SKM-1 treated with dmso at 0.1 percent for 144 hours (cell line): ENCODE measurements around the gene CLASP1.
"Not testable (repeated sequence)": the region's sequence is repeated elsewhere in the genome, so short reads cannot be mapped to it uniquely, and the experiment has no call there.

Experiments used
- DNase-seq: peaks from one replicate; lab custom pipeline; 2025; ENCODE audit not compliant: unreplicated experiment; lab: John Stamatoyannopoulos, UW

The CLASP1 gene

DNA sequence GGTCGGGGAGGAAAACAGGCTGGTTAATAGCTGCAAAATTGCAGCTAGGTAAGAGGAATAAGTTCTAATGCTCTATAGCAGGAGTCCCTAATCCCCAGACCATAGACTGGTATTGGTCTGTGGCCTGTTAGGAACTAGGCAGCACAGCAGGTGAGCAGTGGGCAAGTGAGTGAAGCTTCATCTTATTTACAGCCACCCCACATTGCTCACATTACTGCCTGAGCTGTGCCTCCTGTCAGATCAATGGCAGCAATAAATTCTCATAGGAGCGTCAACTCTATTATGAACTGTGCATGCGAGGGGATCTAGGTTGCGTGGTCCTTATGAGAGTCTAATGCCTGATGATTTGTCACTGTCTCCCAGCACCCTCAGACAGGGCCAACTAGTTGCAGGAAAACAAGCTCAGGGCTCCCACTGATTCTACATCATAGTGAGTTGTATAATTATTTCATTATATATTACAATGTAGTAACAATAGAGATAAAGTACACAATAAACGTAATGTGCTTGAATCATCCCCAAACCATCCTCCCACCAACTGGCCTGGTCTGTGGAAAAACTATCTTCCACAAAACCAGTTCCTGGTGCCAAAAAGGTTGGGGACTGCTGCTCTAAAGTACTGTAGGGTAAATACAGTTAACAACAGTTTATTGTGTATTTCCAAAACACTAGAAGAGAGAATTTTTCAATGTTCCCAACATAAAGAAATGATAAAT lies 272.6 kb downstream of the CLASP1 start:
- DNase-seq = no peak

DNA sequence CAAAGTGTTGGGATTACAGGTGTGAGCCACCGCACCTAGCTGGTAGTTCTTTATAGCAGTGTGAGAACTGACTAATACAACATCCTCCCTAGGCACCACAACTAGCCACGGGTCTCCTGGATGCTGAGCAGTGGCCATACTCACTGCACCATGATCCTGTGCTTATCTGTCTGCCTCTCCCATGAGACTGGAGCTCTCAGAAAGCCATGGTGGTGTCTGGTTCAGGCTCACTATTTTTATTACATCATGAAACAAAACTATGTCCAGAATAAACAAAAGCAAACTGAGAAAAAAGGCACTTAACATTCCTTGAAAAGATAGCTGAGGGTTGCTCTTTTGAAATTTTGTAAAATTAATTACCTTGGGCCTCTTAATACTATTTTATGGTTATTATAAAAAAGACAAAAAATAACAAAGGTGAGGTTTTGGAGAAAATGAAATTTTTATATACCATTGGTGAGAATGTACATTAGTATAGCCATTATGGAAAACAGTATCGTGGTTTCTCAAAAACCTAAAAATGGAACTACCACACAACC lies 273.6 kb downstream of the CLASP1 start:
- no peak for DNase-seq

- not testable (repeated sequence) for DNase-seq
These were observed 274.7 kb downstream of the CLASP1 start for GRCh38 chr2:121374412-121375075.

- peak; percentile 1 for DNase-seq
These were observed 276.4 kb downstream of the CLASP1 start for GRCh38 chr2:121372721-121373353.

DNA sequence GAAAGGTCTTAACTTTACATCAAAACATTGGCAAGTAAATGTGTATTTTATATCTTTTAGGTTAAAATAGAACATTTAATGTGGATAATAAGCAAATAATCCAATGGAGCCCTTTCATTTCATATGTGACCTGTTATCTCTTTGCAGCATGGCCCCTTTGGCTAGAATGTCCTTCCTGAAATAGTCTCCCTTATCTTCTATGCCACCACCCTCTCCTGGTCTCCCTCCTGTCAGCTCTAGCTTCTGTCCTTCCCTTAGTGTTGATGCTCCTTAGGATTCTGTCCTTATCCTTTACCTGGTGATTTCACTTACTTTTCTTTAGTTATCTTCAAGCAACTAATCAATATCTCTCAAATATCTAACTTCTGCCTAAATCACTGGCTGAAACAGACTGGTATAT lies 277.2 kb downstream of the CLASP1 start:
- DNase-seq = no peak

DNA sequence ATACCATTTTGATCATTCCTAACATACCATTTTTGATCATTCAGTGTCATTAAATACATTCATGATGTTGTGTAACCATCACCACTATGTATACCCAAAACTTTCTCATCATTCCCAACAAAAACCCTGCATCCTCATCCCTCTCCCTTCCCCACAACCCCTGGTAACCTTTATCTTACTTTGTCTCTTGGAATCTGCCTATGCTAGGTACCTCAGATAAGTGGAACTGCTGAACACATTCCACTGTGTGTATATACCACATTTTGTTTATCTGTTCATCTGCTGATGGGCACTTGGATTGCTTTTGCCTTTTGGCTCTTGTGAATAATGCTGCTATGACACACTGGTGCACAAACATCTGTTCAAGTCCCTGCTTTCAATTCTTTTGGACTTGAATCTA lies 280.4 kb downstream of the CLASP1 start:
- no peak for DNase-seq

DNA sequence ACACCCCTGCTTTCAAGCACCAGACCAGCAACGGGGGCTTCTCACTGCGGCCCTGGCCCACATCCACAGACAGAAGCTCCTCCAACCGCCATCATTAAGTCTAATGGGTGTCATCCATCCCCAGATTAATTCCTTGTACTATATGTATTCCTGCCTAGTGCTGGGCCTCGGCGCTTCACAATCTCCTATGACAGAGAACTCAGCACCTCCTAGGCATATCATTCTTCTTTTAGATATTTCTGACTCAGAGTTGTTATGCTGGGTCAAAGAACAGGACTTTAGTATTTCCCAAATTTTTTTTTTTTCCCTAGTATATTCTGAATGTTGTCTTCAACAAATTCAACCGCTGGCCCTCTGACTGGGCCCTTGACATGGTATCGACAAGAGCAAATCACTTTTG lies 281.1 kb downstream of the CLASP1 start:
- DNase-seq = no peak

- DNase-seq = no peak
These were observed 281.9 kb downstream of the CLASP1 start for GRCh38 chr2:121367246-121367900.

GRCh38 chr2:121366040-121366439 lies 283.2 kb downstream of the CLASP1 start:
- no peak for DNase-seq

GRCh38 chr2:121365061-121365460 lies 284.2 kb downstream of the CLASP1 start:
- no peak for DNase-seq

GRCh38 chr2:121363632-121364420 lies 285.4 kb downstream of the CLASP1 start:
- no peak for DNase-seq

DNA sequence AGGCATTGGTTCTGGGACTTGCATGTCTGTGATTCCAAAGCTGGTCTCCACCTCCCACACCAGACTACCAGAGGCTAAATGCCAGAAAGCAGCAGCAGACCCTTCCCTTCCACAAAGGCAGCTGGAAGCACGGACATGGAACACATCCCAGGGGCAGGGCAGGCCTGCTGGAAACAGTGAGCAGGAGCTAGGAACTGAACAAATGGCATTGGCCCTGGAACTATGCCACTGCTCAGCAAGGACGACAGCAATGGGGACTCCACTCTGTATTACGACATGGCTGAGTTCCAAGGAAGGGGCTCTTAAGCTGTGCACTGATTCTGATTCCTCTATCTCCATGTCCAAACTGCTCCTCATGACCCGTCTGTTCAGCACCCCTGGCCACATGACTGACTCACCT lies 286.5 kb downstream of the CLASP1 start:
- no peak for DNase-seq

- no peak for DNase-seq
These were observed 287.0 kb downstream of the CLASP1 start for GRCh38 chr2:121362226-121362625.

DNA sequence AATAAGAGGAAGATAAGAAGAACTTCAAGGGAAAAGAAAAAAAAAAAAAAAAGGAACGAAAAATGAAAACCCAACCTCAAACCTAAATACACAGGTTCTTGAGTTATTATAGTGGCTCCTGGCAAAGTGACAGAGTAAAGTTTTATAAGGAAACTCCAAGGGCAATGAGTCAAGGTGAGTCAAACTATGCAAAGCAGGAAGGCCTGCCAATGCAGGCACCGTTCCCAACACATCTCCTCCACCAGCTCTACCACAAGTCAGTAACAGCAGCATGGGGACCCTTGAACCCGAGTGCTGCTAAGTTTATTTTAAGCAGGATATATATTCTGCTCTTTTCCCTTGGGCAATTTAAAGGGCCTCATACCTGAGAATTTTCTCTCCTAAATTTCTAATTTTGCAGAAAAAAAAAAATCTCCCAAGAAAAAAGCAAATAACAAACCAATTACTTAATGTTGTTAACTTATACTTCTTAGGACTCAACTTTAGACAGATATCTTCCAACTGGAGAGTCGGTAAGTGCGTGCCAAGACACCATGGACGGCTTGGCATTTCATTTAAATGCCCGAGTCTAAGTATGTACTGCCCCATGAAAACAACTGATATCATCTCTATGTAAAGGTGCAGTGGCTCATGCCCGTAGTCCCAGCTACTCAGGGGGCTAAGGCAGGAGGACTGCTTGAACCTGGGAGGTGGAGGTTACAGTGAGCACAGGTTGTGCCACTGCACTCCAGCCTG lies 288.5 kb downstream of the CLASP1 start:
- no peak for DNase-seq

DNA sequence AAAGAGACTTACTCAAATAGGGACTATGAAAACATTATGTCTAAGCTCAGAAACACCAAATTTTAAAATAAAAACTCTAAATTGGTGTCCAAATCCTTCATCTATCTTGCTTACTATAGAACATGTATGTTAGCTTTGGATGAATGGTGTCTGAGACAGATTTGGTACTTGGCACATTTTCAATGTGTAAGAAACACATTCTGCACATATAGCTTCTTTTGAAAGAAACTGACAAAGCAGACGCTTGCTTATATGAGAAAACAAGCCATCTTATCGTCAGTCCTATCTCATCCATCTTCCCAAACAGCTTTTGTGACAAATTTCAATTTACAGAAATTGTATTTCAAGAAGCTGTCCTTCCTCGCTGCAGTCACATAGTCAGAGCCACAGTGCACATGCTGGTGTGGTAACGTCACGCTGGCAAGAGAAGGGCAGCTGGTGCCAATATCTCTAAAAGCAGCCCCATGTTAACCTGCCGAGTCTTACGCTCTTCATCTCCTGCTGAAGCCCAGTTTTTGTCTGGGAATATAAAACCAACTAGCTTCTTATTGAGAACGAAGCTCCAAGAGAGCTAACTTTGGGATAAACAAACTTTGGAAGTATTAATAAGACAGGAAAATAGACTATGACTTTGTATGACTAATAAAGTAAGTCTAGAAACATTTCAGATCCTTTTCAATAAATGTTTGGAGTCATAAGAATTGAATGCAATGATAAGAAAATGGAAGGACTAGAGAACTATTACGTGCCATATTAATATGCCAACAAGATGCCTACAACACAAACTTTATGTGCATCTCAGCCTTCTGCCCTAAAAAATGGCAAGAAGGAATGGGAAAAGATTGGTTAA lies 289.3 kb downstream of the CLASP1 start:
- DNase-seq = no peak

- DNase-seq = no peak
These were observed 290.1 kb downstream of the CLASP1 start for GRCh38 chr2:121359170-121359569.

- no peak for DNase-seq
These were observed 291.0 kb downstream of the CLASP1 start for GRCh38 chr2:121358291-121358690.

DNA sequence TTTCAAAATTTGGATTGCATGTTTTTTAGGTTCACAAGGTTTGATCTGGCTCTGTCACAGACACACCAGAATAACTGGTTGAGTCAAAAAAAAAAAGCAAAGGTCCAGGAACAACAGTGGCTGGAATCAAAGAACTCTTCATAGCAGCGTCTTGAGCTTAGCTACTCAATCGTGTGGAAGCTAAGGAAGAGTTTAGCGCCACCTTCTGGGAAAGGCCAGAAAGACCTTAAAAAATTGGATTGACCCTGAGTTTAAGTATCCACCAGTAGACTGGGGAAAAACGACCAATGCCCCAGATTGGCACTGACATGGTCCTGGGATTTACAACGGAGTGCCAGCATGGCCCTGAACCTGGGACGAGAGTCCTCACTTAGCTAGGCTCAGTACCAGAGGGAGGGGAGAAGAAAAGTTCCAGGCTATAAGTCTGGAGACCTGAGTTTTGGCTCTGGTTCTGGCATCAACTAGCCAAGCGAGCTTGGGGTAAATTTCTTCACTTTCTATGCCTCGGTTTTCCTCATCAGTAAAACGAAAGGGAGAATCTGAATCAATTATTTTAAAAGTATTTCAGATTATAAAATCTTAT lies 293.1 kb downstream of the CLASP1 start:
- peak; percentile 66 for DNase-seq

DNA sequence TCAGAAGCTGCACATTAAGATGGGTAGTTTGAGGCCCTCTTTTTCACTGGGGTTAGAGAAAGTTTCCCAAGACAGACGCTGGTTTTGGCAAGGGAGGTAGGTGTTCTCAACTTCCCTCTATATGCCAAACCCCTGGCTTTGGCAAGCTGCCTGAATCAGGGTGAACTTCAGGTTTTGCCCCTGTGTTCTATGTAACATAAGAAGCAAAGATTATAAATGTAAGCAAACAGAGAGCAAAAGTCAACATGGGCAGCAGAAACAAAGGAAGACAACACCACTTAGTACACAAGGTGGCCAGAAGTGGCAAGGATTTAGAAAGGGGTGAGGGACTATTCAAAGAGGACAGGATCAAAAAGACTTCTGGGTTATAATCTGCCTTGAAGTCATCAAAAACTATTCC lies 293.8 kb downstream of the CLASP1 start:
- DNase-seq = no peak
